SKM-1 treated with dmso at 0.1 percent for 144 hours (cell line): ENCODE results near the gene LRRC7.

Experiments
- DNase-seq: peaks from one replicate; lab custom pipeline; 2025; ENCODE audit not compliant: unreplicated experiment; lab: John Stamatoyannopoulos, UW

The LRRC7 gene

GRCh38 chr1:70083519-70083918 lies 515.8 kb downstream of the LRRC7 start:
- DNase-seq, result peak; percentile 87

- no peak for DNase-seq
These were observed 516.7 kb downstream of the LRRC7 start for GRCh38 chr1:70084314-70084915.

- no peak for DNase-seq
These were observed 517.8 kb downstream of the LRRC7 start for GRCh38 chr1:70085521-70085920.

- no peak for DNase-seq
These were observed 519.2 kb downstream of the LRRC7 start for GRCh38 chr1:70086897-70087296.

GRCh38 chr1:70090141-70090540 lies 522.4 kb downstream of the LRRC7 start:
- DNase-seq, result no peak

GRCh38 chr1:70090875-70091274 lies 523.2 kb downstream of the LRRC7 start:
- no peak for DNase-seq

- no peak for DNase-seq
These were observed 524.1 kb downstream of the LRRC7 start for GRCh38 chr1:70091811-70092210.

- no peak for DNase-seq
These were observed 524.8 kb downstream of the LRRC7 start for GRCh38 chr1:70092526-70092925.

- DNase-seq, result no peak
These were observed 525.7 kb downstream of the LRRC7 start for GRCh38 chr1:70093250-70093975.

- no peak for DNase-seq
These were observed 533.5 kb downstream of the LRRC7 start for GRCh38 chr1:70101231-70101630.

GRCh38 chr1:70101774-70102173 lies 534.1 kb downstream of the LRRC7 start:
- no peak for DNase-seq

GRCh38 chr1:70103770-70104169 lies 536.0 kb downstream of the LRRC7 start:
- DNase-seq, result no peak

GRCh38 chr1:70109241-70109640 lies 541.5 kb downstream of the LRRC7 start:
- no peak for DNase-seq

GRCh38 chr1:70112838-70113237 lies 545.1 kb downstream of the LRRC7 start:
- no peak for DNase-seq

GRCh38 chr1:70115315-70115714 lies 547.6 kb downstream of the LRRC7 start:
- DNase-seq, result no peak

GRCh38 chr1:70117046-70117445 lies 549.3 kb downstream of the LRRC7 start:
- DNase-seq, result no peak

- no peak for DNase-seq
These were observed 566.4 kb downstream of the LRRC7 start for GRCh38 chr1:70134148-70134547.

GRCh38 chr1:70140343-70140742 lies 572.6 kb downstream of the LRRC7 start:
- DNase-seq, result no peak

GRCh38 chr1:70140894-70141293 lies 573.2 kb downstream of the LRRC7 start:
- no peak for DNase-seq

- DNase-seq, result no peak
These were observed 574.4 kb downstream of the LRRC7 start for GRCh38 chr1:70142075-70142474.

- DNase-seq, result no peak
These were observed 575.4 kb downstream of the LRRC7 start for GRCh38 chr1:70143048-70143659.

GRCh38 chr1:70146488-70146887 lies 578.8 kb downstream of the LRRC7 start:
- DNase-seq, result no peak
